ENCODE results near the gene FBXW11. TPM values are rescaled to one million over a fixed set of nuclear protein-coding genes. Genes with fewer than 3 reads are reported as not detected.

Gene FBXW11
- total RNA-seq, 1 donor from 2014 or later, result 52.5 TPM

DNA sequence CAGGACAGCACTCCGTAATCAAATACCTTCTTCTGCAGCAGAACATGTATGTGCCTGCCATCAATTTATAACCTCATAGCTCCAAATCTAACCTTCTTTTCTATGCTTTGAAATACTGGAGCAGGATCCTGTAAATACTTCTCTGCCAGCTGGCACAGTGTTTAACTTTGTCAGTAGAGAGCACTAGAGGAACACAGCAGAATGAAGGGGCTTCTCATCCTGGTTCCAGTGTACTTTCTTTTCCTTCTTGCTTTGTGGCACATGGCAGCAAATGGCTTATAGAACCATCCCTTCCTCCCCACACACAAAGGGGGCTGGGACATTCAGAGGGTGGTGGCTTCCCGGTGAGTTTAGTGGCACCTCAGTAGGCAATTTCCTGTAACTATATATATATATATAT, 3.8 kb upstream of the FBXW11 start:
- H3K4me1 Mint-ChIP-seq (ENCODE audit: unreplicated experiment), result peaks cover 18% of the 10 kb centered on the region
- no peaks in the 10 kb centered on the region for H3K9me3 Mint-ChIP-seq
- no peak overlapping the region for H3K4me3 Mint-ChIP-seq
- no peaks in the 10 kb centered on the region for H3K36me3 Mint-ChIP-seq
- no peak for DNase-seq (ENCODE audit: extremely low spot score, unreplicated experiment)
- H3K27ac Mint-ChIP-seq, result no peak overlapping the region
- TF ChIP-seq, protein P1, sequence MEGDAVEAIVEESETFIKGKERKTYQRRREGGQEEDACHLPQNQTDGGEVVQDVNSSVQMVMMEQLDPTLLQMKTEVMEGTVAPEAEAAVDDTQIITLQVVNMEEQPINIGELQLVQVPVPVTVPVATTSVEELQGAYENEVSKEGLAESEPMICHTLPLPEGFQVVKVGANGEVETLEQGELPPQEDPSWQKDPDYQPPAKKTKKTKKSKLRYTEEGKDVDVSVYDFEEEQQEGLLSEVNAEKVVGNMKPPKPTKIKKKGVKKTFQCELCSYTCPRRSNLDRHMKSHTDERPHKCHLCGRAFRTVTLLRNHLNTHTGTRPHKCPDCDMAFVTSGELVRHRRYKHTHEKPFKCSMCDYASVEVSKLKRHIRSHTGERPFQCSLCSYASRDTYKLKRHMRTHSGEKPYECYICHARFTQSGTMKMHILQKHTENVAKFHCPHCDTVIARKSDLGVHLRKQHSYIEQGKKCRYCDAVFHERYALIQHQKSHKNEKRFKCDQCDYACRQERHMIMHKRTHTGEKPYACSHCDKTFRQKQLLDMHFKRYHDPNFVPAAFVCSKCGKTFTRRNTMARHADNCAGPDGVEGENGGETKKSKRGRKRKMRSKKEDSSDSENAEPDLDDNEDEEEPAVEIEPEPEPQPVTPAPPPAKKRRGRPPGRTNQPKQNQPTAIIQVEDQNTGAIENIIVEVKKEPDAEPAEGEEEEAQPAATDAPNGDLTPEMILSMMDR (conservative IDR thresholded peaks at IDR 0.05), result no peak
- H3K27me3 Mint-ChIP-seq, result no peaks in the 10 kb centered on the region

DNA sequence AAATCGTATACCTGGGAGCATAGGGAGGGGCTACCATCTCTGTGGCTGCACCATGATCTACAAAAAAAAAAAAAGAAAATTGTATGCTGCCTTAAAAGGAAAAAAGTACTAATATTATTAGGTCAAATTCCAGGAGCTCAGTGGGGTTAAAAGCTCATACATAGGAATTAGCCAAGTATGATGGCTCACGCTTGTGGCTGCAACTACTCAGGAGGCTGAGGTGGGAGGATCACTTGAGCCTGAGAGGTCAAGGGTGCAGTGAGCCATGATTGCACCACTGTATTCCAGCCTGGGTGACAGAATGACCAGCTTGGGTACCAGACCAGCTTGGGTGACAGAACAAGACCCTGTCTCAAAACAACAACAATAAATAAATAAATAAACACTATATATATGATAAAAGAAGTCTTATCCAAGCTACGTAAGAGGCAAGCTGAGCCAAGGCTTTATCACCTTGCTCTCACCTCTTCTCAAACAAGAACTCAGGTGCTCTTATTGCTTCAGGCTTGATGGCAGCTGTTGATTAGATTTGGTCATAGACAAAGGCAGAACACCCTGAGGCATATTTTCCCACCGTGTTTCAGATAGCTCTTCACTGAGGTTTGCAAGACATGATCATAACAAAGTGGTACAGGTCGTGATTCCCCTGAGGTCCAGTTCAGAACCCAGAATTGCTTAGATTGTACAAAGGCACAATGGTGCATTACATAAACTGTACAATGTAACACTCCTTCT, 3.3 kb upstream of the FBXW11 start:
- TF ChIP-seq, protein P1 (conservative IDR thresholded peaks at IDR 0.05), result no peak
- no peaks in the 10 kb centered on the region for H3K27me3 Mint-ChIP-seq
- H3K4me3 Mint-ChIP-seq, result no peak overlapping the region
- no peaks in the 10 kb centered on the region for H3K9me3 Mint-ChIP-seq
- no peaks in the 10 kb centered on the region for H3K36me3 Mint-ChIP-seq
- no peak for DNase-seq (ENCODE audit: extremely low spot score, unreplicated experiment)
- H3K27ac Mint-ChIP-seq, result no peak overlapping the region
- H3K4me1 Mint-ChIP-seq (ENCODE audit: unreplicated experiment), result peaks cover 24% of the 10 kb centered on the region

DNA sequence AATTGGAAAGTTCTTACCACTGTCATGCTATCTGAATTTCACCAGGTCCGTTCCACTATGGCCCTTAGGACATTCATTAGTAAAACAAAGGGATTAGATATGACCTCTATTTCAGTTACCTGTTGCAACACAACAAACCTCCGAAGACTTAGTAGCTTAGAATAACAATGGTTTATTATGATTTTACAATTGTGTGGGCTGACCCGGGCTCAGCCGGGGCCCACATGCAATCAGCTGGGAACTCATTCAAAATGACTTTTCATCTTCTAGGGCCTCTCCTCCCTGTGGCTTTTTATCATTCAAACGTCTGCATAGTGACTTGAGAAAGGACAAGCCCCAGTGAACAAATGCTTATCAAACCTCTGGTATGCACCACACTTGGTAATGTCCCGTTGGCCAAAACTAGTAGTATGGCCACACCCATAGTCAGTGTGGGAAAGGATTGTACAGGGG, 2.3 kb upstream of the FBXW11 start:
- Mint-ChIP-seq H3K27me3 (no peaks in the 10 kb centered on the region), H3K27ac (peak overlapping the region; percentile 39)
- no peak for DNase-seq (ENCODE audit: extremely low spot score, unreplicated experiment)

DNA sequence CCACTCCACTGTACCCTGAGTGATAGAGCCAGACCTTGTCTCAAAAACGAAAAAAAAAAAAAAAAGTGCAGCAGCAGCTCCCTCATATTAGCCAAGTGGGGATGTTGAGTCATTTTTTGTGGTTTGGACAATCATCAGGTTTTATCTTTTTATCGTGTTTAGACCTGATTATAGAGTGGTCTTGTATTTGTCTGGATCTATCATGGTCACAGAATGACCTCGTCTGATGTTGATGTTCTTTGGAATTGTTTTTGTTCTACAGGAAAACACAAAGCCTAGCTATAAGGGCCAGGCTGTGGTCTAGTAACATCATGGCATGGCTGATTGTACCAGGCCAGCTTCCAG, 1.6 kb upstream of the FBXW11 start:
- TF ChIP-seq, protein P1 (conservative IDR thresholded peaks at IDR 0.05), result no peak
- Mint-ChIP-seq H3K36me3 (no peaks in the 10 kb centered on the region), H3K9me3 (no peaks in the 10 kb centered on the region), H3K4me1 (ENCODE audit: unreplicated experiment) (peaks cover 34% of the 10 kb centered on the region), H3K27me3 (no peaks in the 10 kb centered on the region), H3K27ac (no peak overlapping the region), H3K4me3 (peak overlapping the region; percentile 99)
- DNase-seq (ENCODE audit: extremely low spot score, unreplicated experiment), result no peak

More for the DNA sequence above, 2.3 kb upstream of the FBXW11 start:
- H3K9me3 Mint-ChIP-seq, result no peaks in the 10 kb centered on the region
- H3K4me1 Mint-ChIP-seq (ENCODE audit: unreplicated experiment), result peaks cover 27% of the 10 kb centered on the region
- TF ChIP-seq, protein P1 (conservative IDR thresholded peaks at IDR 0.05), result no peak
- peak overlapping the region; percentile 58 for H3K4me3 Mint-ChIP-seq
- no peaks in the 10 kb centered on the region for H3K36me3 Mint-ChIP-seq

DNA sequence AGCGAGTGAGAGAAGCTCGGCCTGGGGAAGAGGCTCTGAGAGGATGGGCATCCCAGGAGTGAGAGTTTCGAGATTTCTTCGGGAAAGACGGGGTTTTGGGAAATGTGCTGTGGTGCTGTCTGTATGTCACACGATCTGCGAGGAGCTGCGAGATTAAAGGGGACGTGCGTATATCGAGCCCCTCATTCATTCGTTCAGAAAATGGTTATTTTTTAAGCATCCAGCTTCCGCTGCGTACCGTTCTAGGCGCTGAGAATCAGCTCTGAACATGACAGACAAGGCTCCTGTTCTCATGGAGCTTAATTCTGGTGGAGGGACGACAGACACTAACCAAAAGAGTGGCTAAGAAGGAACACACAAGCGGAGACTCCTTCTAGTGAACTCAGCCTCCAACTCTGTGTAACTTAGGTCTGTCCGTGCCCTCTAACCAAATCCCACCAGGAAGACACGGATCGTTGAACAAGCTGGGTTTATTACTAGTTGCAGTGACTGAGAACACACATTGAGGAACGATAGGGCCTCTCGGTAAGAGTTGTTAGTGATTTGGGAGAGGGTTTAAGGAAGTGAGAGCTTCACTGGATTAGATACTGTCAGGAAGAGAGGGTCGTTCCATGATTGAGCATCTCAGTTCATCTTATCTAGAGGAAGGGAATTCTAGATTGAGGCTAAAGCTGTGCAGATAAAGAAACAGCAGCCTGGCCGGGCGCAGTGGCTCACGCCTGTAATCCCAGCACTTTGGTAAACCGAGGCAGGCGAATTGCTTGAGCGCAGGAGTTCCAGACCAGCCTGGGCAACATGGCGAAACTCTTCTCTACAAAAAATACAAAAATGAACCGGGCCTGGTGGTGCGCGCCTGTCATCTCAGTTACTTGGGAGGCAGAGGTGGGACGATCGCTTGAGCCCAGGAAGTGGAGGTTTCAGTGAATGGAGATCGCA, 1.0 kb upstream of the FBXW11 start:
- DNase-seq (ENCODE audit: extremely low spot score, unreplicated experiment), result no peak
- Mint-ChIP-seq H3K9me3 (no peaks in the 10 kb centered on the region), H3K4me1 (ENCODE audit: unreplicated experiment) (peaks cover 37% of the 10 kb centered on the region), H3K4me3 (peak overlapping the region; percentile 99), H3K27me3 (no peaks in the 10 kb centered on the region), H3K36me3 (no peaks in the 10 kb centered on the region), H3K27ac (peak overlapping the region; percentile 98)
- TF ChIP-seq, protein P1 (conservative IDR thresholded peaks at IDR 0.05), result no peak
